ENCODE measurements around the gene KDM4B.
"Not testable (repeated sequence)": the region's sequence is repeated elsewhere in the genome, so short reads cannot be mapped to it uniquely, and the experiment has no call there.

KDM4B gene

DNA sequence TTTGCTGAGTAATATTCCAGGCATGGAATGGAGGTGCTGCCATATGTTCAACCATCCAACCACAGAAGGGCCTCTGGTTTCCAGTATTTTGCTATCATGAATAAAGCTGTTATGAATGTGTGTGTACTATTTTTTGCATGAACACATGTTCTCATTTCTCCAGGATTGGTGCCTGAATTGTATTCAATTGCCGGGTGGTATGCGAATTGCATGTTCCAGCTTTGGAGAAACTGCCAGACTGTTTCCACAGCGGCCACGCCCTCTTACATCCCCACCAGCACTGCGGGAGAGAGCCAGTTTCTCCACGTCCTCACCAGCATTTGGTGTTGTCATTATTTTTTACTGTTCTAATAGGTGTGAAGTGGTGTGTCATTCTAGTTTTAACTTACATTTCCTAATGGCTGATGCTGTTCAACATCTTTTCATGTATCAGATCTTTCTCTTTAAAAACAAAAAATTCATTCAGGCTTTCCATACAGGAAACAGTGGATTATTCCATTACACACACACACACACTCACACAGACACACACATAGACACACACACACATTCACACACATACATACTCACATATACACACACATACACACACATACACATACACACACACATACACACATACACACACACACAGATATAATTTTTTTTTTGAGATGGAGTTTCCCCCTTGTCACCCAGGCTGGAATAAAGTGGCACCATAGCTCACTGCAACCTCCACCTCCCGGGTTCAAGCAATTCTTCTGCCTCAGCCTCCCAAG, 217.6 kb downstream of the KDM4B start:
- DNase-seq = no peak

- DNase-seq = no peak
Measured at GRCh38 chr19:5188548-5189317, 219.8 kb downstream of the KDM4B start.

DNA sequence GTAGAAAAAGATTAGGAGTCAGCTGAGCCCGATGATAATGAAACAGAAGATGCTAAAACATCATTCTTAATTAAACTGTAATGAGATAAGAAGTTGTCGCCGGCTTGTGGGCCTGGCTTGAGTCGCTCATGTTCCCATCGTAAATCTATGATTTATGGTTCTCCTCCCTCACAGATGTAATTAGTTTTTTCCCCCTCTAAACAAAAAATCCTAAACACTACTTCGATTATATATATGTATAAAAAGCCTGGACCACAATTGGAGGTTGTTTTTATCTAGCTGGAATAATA, 220.3 kb downstream of the KDM4B start:
- DNase-seq = no peak

DNA sequence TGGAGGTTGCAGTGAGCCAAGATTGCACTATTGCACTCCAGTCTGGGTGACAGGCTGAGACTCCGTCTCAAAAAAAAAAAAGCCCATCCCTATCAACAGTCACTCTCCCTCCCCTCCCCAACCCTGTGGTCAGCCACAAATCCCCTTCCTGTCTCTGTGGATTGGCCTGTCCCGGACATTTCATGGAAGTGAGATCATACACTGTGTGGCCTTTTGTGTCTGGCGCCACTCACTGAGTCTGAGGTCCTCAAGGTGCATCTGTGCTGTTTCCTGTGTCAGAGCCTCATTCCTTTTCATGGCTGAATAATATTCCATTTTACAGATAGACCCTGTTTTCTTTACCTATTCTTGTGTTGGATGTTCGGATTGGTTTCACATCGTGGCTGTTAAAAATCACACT, 222.2 kb downstream of the KDM4B start:
- no peak for DNase-seq

- DNase-seq = no peak
Measured at GRCh38 chr19:5192568-5192967, 223.7 kb downstream of the KDM4B start.

GRCh38 chr19:5193192-5193591, 224.3 kb downstream of the KDM4B start:
- no peak for DNase-seq

GRCh38 chr19:5194641-5195040, 225.7 kb downstream of the KDM4B start:
- DNase-seq = no peak

- DNase-seq = not testable (repeated sequence)
Measured at GRCh38 chr19:5195587-5195986, 226.7 kb downstream of the KDM4B start.

- DNase-seq = no peak
Measured at GRCh38 chr19:5196832-5197231, 227.9 kb downstream of the KDM4B start.

GRCh38 chr19:5200844-5201243, 231.9 kb downstream of the KDM4B start:
- no peak for DNase-seq

DNA sequence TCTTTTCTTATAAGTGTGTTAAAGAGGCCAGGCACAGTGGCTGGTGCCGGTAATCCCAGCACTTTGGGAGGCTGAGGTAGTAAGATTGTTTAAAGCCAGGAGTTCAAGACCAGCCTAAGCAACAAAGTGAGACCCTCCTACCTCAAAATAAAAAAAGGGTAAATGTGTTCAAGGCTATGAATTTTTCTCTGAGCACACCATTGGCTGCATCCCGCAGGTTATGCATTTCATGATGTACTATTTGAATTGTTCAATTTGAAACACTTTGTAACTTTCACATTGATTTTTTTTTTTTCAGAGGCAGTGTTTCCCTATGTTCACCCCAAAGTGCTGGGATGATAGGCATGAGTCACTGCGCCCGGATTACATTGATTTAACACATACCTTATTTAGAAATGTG, 233.6 kb downstream of the KDM4B start:
- no peak for DNase-seq
